Thyroid gland (tissue), 4 donors: Measurements from ENCODE around the gene KITLG. TPM values are rescaled to one million over a fixed set of nuclear protein-coding genes. Genes with fewer than 3 reads are reported as not detected.
"Not testable (repeated sequence)": the region's sequence is repeated elsewhere in the genome, so short reads cannot be mapped to it uniquely, and the experiment has no call there.

Source experiments
- DNase-seq, 2 donors: peaks; one replicate each; pipeline ENCODE4 v3.0.0-alpha.2; 2019
- H3K27ac ChIP-seq, 3 donors: fragments of 200-600 bp; sonication (generic); 1 replicate in 2 of 3; 2 replicates in 1 of 3; pipeline ENCODE4 v1.5.1; 2016 to 2019; ENCODE audit warnings: mild to moderate bottlenecking in 1 of 3, moderate library complexity in 1 of 3
- H3K27me3 ChIP-seq: fragments of 200-600 bp; sonication (generic); one replicate; pipeline ENCODE4 v1.5.1; 2019
- H3K36me3 ChIP-seq, 2 donors: fragments of 200-600 bp; sonication (generic); one replicate each; pipeline ENCODE4 v1.5.1; 2016 to 2019
- H3K4me1 ChIP-seq, 2 donors: fragments of 200-600 bp; sonication (generic); one replicate each; pipeline ENCODE4 v1.5.1; 2017 to 2019
- H3K4me3 ChIP-seq, 3 donors: fragments of 200-600 bp; sonication (generic); replicated peaks in 1 of 3; 1 replicate in 2 of 3; 2 replicates in 1 of 3; pipeline ENCODE4 v1.5.1; 2016; ENCODE audit warnings: mild to moderate bottlenecking in 1 of 3
- H3K9me3 ChIP-seq: fragments of 200-600 bp; sonication (generic); one replicate; pipeline ENCODE4 v1.5.1; 2017
- POLR2A ChIP-seq, 2 donors: fragments of 450-650 bp; IDR thresholded peaks; one replicate each; pipeline ENCODE4 v1.6.1; 2017; ENCODE audit warnings: antibody characterized with exemption in 2 of 2, mild to moderate bottlenecking in 2 of 2, moderate library complexity in 1 of 2
- WGBS, 2 donors: methylation state at CpG; one replicate each; pipeline ENCODE4 v1.1.5; 2017; 5-methylcytosine and 5-hydroxymethylcytosine counted together
- intact Hi-C: fragments of 100-400 bp; cut with DNase I; formaldehyde crosslinking; loops from one replicate; pipeline ENCODE4 v1.15.1; 2023
- total RNA-seq, 4 donors: library from RNA; depleted of rRNA; stranded (reverse); fragments of >200 nt; gene quantifications; one replicate each; pipeline ENCODE4 v1.2.3, GENCODE V29; 2016
- TF ChIP-seq, protein P1 (sequence below), 6 experiments: fragments of 200-600 bp in 3 of 6; fragments of 450-650 bp in 3 of 6; sonication (generic) in 3 of 6; IDR thresholded peaks; one replicate each; pipeline ENCODE4 v1.5.1; 2016 to 2019; ENCODE audit warnings: antibody characterized with exemption in 6 of 6, mild to moderate bottlenecking in 2 of 6, inconsistent platforms in 1 of 6, moderate library complexity in 1 of 6

The KITLG gene
- total RNA-seq, 4 donors from 2014 or later, result 6.8 to 10.3 (median 8.4) TPM

GRCh38 chr12:88518863-88519403, 61.3 kb downstream of the KITLG start:
- Histone ChIP-seq H3K9me3 (no peaks in the 10 kb centered on the region), H3K4me3 (no peak overlapping the region), H3K27ac (no peak overlapping the region), H3K27me3 (no peaks in the 10 kb centered on the region), H3K4me1 (peaks cover 0 to 6% of the 10 kb centered on the region in 2 donors), H3K36me3 (no peaks in the 10 kb centered on the region)
- no peak for TF ChIP-seq POLR2A (IDR thresholded peaks at IDR 0.05)
- TF ChIP-seq, protein P1, sequence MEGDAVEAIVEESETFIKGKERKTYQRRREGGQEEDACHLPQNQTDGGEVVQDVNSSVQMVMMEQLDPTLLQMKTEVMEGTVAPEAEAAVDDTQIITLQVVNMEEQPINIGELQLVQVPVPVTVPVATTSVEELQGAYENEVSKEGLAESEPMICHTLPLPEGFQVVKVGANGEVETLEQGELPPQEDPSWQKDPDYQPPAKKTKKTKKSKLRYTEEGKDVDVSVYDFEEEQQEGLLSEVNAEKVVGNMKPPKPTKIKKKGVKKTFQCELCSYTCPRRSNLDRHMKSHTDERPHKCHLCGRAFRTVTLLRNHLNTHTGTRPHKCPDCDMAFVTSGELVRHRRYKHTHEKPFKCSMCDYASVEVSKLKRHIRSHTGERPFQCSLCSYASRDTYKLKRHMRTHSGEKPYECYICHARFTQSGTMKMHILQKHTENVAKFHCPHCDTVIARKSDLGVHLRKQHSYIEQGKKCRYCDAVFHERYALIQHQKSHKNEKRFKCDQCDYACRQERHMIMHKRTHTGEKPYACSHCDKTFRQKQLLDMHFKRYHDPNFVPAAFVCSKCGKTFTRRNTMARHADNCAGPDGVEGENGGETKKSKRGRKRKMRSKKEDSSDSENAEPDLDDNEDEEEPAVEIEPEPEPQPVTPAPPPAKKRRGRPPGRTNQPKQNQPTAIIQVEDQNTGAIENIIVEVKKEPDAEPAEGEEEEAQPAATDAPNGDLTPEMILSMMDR (IDR thresholded peaks at IDR 0.05), result no peak
- 45 to 49% methylated on average over 5 of the region's 5 CpGs for WGBS, 2 donors
- DNase-seq, result no peak
- intact Hi-C loops, result no loop called here

GRCh38 chr12:88516811-88517210, 63.5 kb downstream of the KITLG start:
- no peak for TF ChIP-seq POLR2A (IDR thresholded peaks at IDR 0.05)
- TF ChIP-seq, protein P1 (IDR thresholded peaks at IDR 0.05), result no peak
- H3K4me3 ChIP-seq, result no peak overlapping the region
- no peaks in the 10 kb centered on the region for H3K27me3 ChIP-seq
- no peaks in the 10 kb centered on the region for H3K9me3 ChIP-seq
- H3K36me3 ChIP-seq, result no peaks in the 10 kb centered on the region
- no peak overlapping the region for H3K27ac ChIP-seq
- DNase-seq, result no peak
- peaks cover 0 to 6% of the 10 kb centered on the region in 2 donors for H3K4me1 ChIP-seq
- intact Hi-C loops, result no loop called here

DNA sequence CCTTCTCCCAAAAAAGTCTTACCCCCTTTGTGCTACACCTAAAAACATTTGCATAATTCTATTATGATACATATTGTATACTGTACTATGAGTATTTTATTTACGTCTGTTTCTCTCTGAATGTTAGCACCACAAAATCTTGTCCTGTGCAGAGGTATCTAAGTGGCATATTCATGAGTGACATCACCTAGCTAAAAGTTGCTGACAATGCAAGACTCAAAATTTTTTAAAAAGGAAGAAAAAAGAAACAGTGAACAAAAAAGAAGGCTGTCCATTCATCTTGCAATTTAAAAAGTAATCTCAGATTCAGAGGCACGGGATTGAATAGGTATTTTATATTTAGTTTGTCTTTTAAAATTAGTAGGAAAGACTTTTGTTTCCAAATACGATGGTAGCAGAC, 69.4 kb downstream of the KITLG start:
- intact Hi-C loops, result no loop called here
- H3K4me1 ChIP-seq, result no peaks in the 10 kb centered on the region
- no peaks in the 10 kb centered on the region for H3K9me3 ChIP-seq
- TF ChIP-seq, protein P1 (IDR thresholded peaks at IDR 0.05), result no peak
- no peak for TF ChIP-seq POLR2A (IDR thresholded peaks at IDR 0.05)
- H3K4me3 ChIP-seq, result no peak overlapping the region
- H3K27me3 ChIP-seq, result no peaks in the 10 kb centered on the region
- WGBS, 2 donors, result 96% methylated on average over 3 of the region's 3 CpGs
- no peaks in the 10 kb centered on the region for H3K36me3 ChIP-seq
- no peak for DNase-seq
- no peak overlapping the region for H3K27ac ChIP-seq

DNA sequence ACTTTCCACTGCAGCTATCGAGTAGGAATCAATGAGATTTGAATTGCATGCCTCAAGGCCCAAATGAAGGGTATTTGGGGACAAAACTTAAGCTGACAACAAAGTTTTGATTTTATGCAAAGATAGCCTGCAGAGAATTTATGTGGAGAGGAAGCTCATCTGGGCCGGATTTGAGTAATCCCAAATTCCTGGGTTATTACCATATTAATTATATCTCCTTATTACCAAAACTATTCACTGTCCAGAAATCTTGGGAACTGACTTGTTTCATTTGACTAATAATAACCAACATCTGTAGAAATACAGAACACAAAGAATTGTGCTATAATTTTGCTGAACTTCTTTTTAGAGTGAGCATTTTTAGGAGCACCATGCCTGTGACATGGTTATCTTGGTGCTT, 70.4 kb downstream of the KITLG start:
- DNase-seq, result no peak
- TF ChIP-seq, protein P1 (IDR thresholded peaks at IDR 0.05), result no peak
- no peak for TF ChIP-seq POLR2A (IDR thresholded peaks at IDR 0.05)
- H3K4me1 ChIP-seq, result no peaks in the 10 kb centered on the region
- H3K27me3 ChIP-seq, result no peaks in the 10 kb centered on the region
- intact Hi-C loops, result no loop called here
- no peak overlapping the region for H3K4me3 ChIP-seq
- WGBS, 2 donors, result 84 to 93% methylated on average over 2 of the region's 2 CpGs
- no peak overlapping the region for H3K27ac ChIP-seq
- H3K9me3 ChIP-seq, result no peaks in the 10 kb centered on the region
- peaks cover 0 to 4% of the 10 kb centered on the region in 2 donors for H3K36me3 ChIP-seq

DNA sequence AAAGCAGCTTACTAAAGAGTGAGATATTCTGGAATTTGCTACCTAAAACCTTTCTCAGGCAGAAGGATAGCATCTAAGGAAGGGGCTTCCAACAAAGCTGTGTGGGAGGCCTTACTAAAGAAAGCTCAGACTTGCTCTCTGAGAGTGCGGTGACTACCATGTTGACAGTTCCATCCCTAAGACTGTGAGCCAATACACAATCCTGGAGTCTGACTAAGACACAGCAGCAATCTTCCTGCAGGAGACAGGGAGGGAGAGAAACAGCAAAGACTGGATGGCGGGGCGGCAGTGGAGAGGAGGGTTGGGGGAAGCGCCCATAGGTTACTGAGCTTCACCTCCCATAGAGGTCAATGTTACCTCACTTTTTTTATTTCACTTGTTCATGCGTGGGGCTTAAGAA, 70.9 kb downstream of the KITLG start:
- Histone ChIP-seq H3K4me3 (no peak overlapping the region), H3K27me3 (no peaks in the 10 kb centered on the region), H3K36me3 (peaks cover 0 to 4% of the 10 kb centered on the region in 2 donors), H3K27ac (no peak overlapping the region), H3K9me3 (no peaks in the 10 kb centered on the region), H3K4me1 (no peaks in the 10 kb centered on the region)
- 94 to 96% methylated on average over 5 of the region's 5 CpGs for WGBS, 2 donors
- intact Hi-C loops, result no loop called here
- no peak for DNase-seq
- TF ChIP-seq, protein P1 (IDR thresholded peaks at IDR 0.05), result no peak
- no peak for TF ChIP-seq POLR2A (IDR thresholded peaks at IDR 0.05)

DNA sequence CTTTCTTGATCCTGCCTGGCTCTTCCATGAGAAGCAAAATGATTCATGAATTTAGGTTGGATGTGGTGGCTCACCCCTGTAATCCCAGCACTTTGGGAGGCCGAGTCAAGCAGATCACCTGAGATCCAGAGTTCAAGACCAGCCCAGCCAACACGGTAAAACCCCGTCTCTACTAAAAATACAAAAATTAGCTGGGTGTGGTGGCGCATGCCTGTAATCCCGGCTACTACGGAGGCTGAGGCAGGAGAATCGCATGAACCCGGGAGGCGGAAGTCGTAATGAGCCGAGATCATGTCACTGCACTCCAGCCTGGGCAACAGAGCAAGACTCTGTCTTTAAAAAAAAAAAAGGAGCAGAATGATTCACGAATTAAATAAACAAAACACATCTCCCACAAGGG, 72.4 kb downstream of the KITLG start:
- H3K4me3 ChIP-seq, H3K27me3 ChIP-seq, intact Hi-C loops, DNase-seq, H3K36me3 ChIP-seq, H3K4me1 ChIP-seq, H3K27ac ChIP-seq, H3K9me3 ChIP-seq: not testable (repeated sequence)
- WGBS, 2 donors, result 95 to 97% methylated on average over 12 of the region's 12 CpGs
